Hematopoietic multipotent progenitor cell treated with erythropoietin and hydrocortisone succinate and interleukin-3 and kit ligand, for 15 days (in vitro differentiated cells): Measurements from ENCODE around the gene NPBWR2.
"Not testable (repeated sequence)": the region's sequence is repeated elsewhere in the genome, so short reads cannot be mapped to it uniquely, and the experiment has no call there.

Experiments used
- DNase-seq: peaks from one replicate; pipeline ENCODE4 v3.0.0-alpha.2; 2015; ENCODE audit warnings: low spot score

NPBWR2 gene

GRCh38 chr20:64143018-64143801 lies 35.8 kb upstream of the NPBWR2 start:
- DNase-seq = no peak

- DNase-seq = no peak
Measured at GRCh38 chr20:64142590-64142989, 35.2 kb upstream of the NPBWR2 start.

- no peak for DNase-seq
Measured at GRCh38 chr20:64140956-64141355, 33.6 kb upstream of the NPBWR2 start.

- DNase-seq = no peak
Measured at GRCh38 chr20:64140061-64140931, 32.9 kb upstream of the NPBWR2 start.

DNA sequence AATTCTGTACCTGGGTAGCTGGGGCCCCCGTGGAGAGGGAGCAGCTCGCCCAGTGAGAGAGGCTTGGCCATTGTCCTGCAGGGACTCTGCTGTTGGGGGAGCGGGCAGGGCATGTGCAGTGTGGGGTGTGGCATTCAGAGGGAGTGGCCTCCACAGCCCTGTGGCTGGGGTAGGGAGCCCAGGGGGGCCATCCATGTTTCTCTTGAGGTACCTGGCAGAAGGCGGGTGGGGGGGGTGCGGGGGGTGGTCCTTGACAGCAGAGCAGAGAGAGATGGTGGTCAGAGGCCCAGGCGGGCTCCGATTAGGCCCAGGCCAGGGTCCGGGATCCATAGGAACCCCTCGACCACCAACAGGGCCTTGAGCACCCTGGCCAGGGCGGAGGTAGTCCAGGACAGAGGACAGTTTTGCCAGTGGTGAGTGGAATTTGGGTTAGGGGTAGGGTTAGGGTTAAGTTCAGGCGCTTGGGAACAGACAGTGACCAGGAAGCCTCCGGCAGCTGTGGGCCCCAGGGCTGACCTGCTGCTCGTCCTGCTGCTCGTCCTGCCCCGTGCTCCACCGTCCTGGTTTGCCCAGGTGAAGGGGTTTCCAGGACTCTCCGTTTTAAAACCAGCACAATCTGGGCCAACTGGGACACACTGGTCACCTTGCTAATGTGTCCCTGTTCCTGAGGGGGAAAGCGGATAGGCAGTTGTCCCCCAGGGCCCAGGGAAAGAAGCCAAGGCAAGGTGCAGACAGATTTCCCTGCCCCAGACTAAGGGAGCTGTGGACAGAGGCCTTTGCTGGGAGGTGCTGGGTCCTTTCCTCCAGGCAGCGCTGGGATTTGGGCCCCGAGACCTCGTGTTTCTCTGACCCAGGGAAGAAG lies 32.1 kb upstream of the NPBWR2 start:
- DNase-seq = no peak

DNA sequence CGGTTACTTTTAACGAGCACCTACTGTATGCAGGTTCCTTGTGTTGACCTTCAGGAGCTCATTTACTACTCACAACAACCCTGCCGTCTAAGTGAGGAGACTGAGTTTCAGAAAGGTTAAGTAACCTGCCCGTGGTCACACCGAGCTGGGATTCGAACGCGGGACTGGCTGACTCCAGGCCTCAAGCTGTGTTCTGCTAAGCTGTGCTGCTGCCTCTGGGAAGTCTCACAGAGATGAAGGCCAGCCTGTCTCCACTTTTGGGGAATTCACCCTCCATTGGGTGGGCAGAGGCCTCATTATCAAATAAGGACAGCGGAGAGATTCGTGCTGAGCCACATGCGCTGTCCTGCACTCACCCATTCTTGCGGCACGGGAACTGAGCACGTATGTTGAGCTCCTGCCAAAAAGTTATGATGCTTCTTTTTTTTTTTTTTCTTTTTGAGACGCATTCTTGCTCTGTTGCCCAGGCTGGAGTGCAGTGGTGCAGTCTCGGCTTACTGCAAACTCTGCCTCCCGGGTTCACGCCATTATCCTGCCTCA lies 31.0 kb upstream of the NPBWR2 start:
- no peak for DNase-seq

DNA sequence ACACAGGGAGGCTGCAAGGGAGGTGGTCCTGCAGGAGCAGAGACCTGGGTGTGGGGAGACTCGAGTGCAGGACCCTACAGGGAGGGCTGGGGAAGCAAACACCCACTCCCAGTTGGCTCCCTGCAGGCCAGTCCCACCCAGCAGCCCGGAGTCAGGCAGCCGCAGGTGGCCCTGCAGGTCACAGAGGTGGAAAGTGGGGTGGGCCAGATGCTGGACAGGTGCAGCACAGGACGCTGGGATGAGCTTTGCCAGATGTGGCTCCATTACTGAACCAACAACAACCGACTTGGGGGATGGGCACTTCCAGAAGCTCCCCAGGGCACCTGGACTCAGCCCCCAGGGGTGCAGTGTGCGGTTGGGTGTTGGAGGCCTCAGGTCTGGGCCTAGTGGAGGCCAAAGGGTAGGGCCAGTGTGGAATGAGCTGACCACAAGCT lies 30.2 kb upstream of the NPBWR2 start:
- no peak for DNase-seq

DNA sequence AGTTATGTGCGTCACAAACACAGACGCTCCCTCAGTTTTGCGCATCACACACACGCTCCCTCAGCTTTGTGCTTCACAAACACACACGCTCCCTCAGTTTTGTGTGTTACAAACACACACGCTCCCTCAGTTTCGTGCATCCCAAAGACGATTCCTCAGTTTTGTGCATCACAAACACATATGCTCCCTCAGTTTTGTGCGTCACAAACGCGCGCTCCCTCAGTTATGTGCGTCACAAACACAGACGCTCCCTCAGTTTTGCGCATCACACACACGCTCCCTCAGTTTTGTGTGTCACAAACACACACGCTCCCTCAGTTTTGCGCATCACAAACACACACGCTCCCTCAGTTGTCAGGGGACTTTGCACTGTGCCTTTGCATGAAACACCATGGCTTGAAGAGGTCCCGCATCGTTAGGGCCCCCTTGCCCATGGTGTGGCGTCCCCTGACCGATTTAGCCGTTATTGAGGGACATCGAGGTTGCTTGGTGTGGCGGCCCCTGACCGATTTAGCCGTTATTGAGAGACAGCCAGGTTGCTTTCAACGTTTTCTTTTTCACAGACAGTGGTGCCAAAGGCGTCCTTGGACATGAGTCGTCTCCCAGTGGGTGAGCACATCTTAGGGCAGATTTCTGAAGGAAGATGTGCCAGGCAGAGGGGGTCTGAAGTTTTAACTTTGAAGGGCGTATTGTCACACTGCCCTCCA lies 28.8 kb upstream of the NPBWR2 start:
- no peak for DNase-seq

- not testable (repeated sequence) for DNase-seq
Measured at GRCh38 chr20:64134744-64135143, 27.4 kb upstream of the NPBWR2 start.

- no peak for DNase-seq
Measured at GRCh38 chr20:64133951-64134407, 26.6 kb upstream of the NPBWR2 start.

GRCh38 chr20:64131406-64131805 lies 24.0 kb upstream of the NPBWR2 start:
- DNase-seq = peak; percentile 20

DNA sequence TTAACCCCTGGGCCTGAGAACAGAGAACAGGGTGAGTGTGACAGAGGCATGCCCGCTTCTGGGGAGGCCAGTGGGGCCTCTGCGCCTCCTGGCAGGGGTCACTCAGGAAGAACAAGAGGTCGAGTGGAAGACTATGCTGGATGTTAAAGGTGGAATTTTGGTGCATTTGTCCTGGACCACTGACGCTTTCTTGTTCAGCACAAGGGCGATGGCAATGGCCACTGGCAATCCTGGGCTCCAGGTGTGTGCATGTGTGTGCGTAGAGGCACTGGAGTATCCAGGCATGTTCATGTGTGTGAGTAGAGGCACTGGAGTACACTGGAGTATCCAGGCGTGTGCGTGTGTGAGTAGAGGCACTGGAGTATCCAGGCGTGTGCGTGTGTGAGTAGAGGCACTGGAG lies 23.5 kb upstream of the NPBWR2 start:
- no peak for DNase-seq

GRCh38 chr20:64130271-64130670 lies 22.9 kb upstream of the NPBWR2 start:
- no peak for DNase-seq

- no peak for DNase-seq
Measured at GRCh38 chr20:64129146-64129782, 21.9 kb upstream of the NPBWR2 start.

DNA sequence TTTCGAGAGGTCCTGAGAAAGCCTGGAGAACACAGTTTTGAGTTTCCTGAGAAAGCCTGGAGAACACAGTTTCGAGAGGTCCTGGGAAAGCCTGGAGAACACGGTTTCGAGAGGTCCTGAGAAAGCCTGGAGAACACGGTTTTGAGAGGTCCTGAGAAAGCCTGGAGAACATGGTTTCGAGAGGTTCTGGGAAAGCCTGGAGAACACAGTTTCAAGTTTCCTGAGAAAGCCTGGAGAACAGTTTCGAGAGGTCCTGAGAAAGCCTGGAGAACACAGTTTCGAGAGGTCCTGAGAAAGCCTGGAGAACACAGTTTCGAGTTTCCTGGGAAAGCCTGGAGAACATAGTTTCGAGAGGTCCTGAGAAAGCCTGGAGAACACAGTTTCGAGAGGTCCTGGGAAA lies 16.2 kb upstream of the NPBWR2 start:
- not testable (repeated sequence) for DNase-seq

DNA sequence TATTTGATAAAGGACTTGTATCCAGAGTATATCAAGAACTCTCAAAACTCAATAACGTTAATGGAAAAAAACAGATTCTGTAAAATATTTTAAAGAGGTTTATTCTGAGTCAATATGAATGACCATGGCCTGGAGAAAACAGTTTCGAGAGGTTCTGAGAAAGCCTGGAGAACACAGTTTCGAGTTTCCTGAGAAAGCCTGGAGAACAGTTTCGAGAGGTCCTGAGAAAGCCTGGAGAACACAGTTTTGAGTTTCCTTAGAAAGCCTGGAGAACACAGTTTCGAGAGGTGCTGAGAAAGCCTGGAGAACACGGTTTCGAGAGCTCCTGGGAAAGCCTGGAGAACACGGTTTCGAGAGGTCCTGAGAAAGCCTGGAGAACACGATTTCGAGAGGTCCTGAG lies 15.6 kb upstream of the NPBWR2 start:
- not testable (repeated sequence) for DNase-seq

DNA sequence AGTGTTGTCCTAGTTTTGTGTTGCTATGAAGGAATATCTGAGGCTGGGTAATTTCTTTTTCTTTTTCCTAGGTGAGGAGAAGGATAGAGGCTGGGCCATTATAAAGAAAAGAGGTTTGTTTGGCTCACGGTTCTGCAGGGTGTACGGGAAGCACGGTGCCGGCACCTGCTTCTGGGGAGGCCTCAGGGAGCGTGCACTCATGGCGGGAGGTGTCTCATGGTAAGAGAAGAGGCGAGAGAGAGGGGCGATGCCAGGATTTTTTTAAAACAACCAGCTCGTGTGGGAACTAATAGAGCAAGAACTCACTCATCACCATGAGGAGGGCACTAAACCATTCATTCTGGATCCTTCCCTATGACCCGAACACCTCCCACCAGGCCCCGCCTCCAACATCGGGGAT lies 14.2 kb upstream of the NPBWR2 start:
- no peak for DNase-seq

GRCh38 chr20:64119681-64120341 lies 12.4 kb upstream of the NPBWR2 start:
- DNase-seq = no peak

GRCh38 chr20:64119301-64119680 lies 11.9 kb upstream of the NPBWR2 start:
- DNase-seq = no peak

DNA sequence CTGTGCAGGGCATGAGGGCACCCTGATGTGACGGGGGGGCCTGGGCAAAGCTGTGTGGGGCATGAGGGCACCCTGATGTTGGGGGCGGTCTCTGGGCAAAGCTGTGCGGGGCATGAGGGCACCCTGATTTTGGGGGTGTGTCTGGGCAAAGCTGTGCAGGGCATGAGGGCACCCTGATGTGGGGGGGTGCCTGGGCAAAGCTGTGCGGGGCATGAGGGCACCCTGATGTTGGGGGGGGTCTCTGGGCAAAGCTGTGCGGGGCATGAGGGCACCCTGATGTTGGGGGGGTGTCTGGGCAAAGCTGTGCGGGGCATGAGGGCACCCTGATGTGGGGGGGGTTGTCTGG lies 10.0 kb upstream of the NPBWR2 start:
- not testable (repeated sequence) for DNase-seq
